CD14-positive monocyte (primary cell): ENCODE results near the gene BTC. TPM values are rescaled to one million over a fixed set of nuclear protein-coding genes. Genes with fewer than 3 reads are reported as not detected.

Experiments used
- DNase-seq, 3 donors: peaks; one replicate each; pipeline ENCODE4 v3.0.0-alpha.2; 2011 to 2022
- H2AFZ ChIP-seq: 2 replicates; pipeline ENCODE4 v1.6.0; 2012; ENCODE audit warnings: mild to moderate bottlenecking, low read depth, low read length, inconsistent platforms; ENCODE audit not compliant: insufficient read depth, poor library complexity, severe bottlenecking
- H3K27ac ChIP-seq, 2 donors: 1 replicate in 1 of 2; 2 replicates in 1 of 2; pipeline ENCODE4 v1.5.1; 2012 to 2013; ENCODE audit warnings: low read length in 2 of 2, control low read depth in 1 of 2, inconsistent platforms in 1 of 2, low read depth in 1 of 2, mild to moderate bottlenecking in 1 of 2
- H3K27me3 ChIP-seq, 2 donors: one replicate each; pipeline versions ENCODE4 v1.6.0 to v1.6.1; 2011 to 2013; ENCODE audit warnings: low read length in 2 of 2; ENCODE audit not compliant: control insufficient read depth in 2 of 2, insufficient read depth in 2 of 2
- H3K36me3 ChIP-seq, 2 donors: replicated peaks in 1 of 2; 1 replicate in 1 of 2; 2 replicates in 1 of 2; pipeline versions ENCODE4 v1.5.1 to v1.6.1; 2012 to 2013; ENCODE audit warnings: low read length in 2 of 2, control low read depth in 1 of 2, inconsistent platforms in 1 of 2, mild to moderate bottlenecking in 1 of 2; ENCODE audit not compliant: insufficient read depth in 2 of 2, control insufficient read depth in 1 of 2
- H3K4me1 ChIP-seq, 2 donors: 1 replicate in 1 of 2; 2 replicates in 1 of 2; pipeline versions ENCODE4 v1.5.1 to v1.6.1; 2012 to 2013; ENCODE audit warnings: low read length in 2 of 2, control low read depth in 1 of 2, inconsistent platforms in 1 of 2, mild to moderate bottlenecking in 1 of 2, moderate library complexity in 1 of 2; ENCODE audit not compliant: insufficient read depth in 2 of 2, control insufficient read depth in 1 of 2
- H3K4me2 ChIP-seq: replicated peaks from 2 replicates; pipeline ENCODE3; 2012; ENCODE audit warnings: low read length, moderate library complexity, mild to moderate bottlenecking; ENCODE audit not compliant: poor library complexity, severe bottlenecking; ENCODE audit errors: extremely low read depth
- H3K4me3 ChIP-seq, 3 experiments: fragments of 200-600 bp in 1 of 3; sonication (generic) in 1 of 3; replicated peaks in 1 of 3; 1 replicate in 2 of 3; 2 replicates in 1 of 3; pipeline ENCODE4 v1.5.1; 2011 to 2013; ENCODE audit warnings: low read length in 3 of 3, mild to moderate bottlenecking in 3 of 3, control low read depth in 2 of 3, low read depth in 2 of 3, inconsistent platforms in 1 of 3, moderate library complexity in 1 of 3
- H3K79me2 ChIP-seq: 2 replicates; pipeline ENCODE4 v1.6.0; 2012; ENCODE audit warnings: mild to moderate bottlenecking, control low read depth, inconsistent platforms, low read length, moderate library complexity; ENCODE audit not compliant: insufficient read depth
- H3K9ac ChIP-seq: 2 replicates; pipeline ENCODE4 v1.6.0; 2017; ENCODE audit warnings: low read length, mild to moderate bottlenecking; ENCODE audit not compliant: insufficient read depth, poor library complexity, severe bottlenecking
- H3K9me3 ChIP-seq, 2 donors: replicated peaks in 1 of 2; 1 replicate in 1 of 2; 2 replicates in 1 of 2; pipeline versions ENCODE4 v1.5.1 to v1.6.1; 2012 to 2013; ENCODE audit warnings: low read length in 2 of 2, control low read depth in 1 of 2; ENCODE audit not compliant: control insufficient read depth in 1 of 2, insufficient read depth in 1 of 2
- H4K20me1 ChIP-seq: 2 replicates; pipeline ENCODE4 v1.6.0; 2012; ENCODE audit warnings: mild to moderate bottlenecking, low read length, control low read depth, moderate library complexity; ENCODE audit not compliant: insufficient read depth
- H3K27ac Mint-ChIP-seq, 7 donors: one replicate each; pipeline ENCODE4 v1.8.0; 2020; ENCODE audit warnings: mild to moderate bottlenecking in 7 of 7, mixed read lengths in 7 of 7, moderate library complexity in 6 of 7, inconsistent platforms in 2 of 7
- H3K27me3 Mint-ChIP-seq, 3 donors: one replicate each; pipeline ENCODE4 v1.8.0; 2021 to 2022; ENCODE audit warnings: low read depth in 3 of 3, mild to moderate bottlenecking in 3 of 3, mixed read lengths in 3 of 3, moderate library complexity in 3 of 3, inconsistent platforms in 1 of 3
- H3K36me3 Mint-ChIP-seq, 2 donors: one replicate each; pipeline ENCODE4 v1.8.0; 2020; ENCODE audit warnings: mixed read lengths in 2 of 2, inconsistent platforms in 1 of 2, mild to moderate bottlenecking in 1 of 2
- H3K4me1 Mint-ChIP-seq: one replicate; pipeline ENCODE4 v1.8.0; 2020; ENCODE audit warnings: mild to moderate bottlenecking, mixed read lengths
- H3K4me3 Mint-ChIP-seq, 2 donors: one replicate each; pipeline ENCODE4 v1.8.0; 2020; ENCODE audit warnings: mild to moderate bottlenecking in 2 of 2, mixed read lengths in 2 of 2, moderate library complexity in 1 of 2
- H3K9me3 Mint-ChIP-seq, 7 donors: one replicate each; pipeline ENCODE4 v1.8.0; 2020 to 2022; ENCODE audit warnings: mixed read lengths in 7 of 7, mild to moderate bottlenecking in 6 of 7, moderate library complexity in 6 of 7, inconsistent platforms in 2 of 7
- CTCF ChIP-seq: fragments of 200-600 bp; IDR thresholded peaks from one replicate; pipeline ENCODE4 v1.8.0; 2022; ENCODE audit warnings: antibody characterized with exemption, mild to moderate bottlenecking
- WGBS: methylation state at CpG from one replicate; pipeline ENCODE4 v1.1.5; 2013; ENCODE audit warnings: missing lambda C conversion rate; ENCODE audit not compliant: insufficient coverage; 5-methylcytosine and 5-hydroxymethylcytosine counted together
- intact Hi-C, 2 donors: fragments of 100-400 bp; cut with micrococcal nuclease; formaldehyde crosslinking; loops; one replicate each; pipeline versions ENCODE4 v1.15.0 to v1.15.1; 2023
- polyA plus RNA-seq, 3 donors: library from polyadenylated mRNA; depleted of rRNA in 1 of 3; unstranded in 2 of 3; stranded (reverse) in 1 of 3; fragments of 300-500 nt in 2 of 3; fragments of >200 nt in 1 of 3; fragmentation: Illumina TruSeq in 2 of 3; gene quantifications; 1 replicate in 2 of 3; 2 replicates in 1 of 3; pipeline ENCODE4 v1.2.3, GENCODE V29; 2012 to 2021

BTC gene
- polyA plus RNA-seq, 3 donors, result not detected

GRCh38 chr4:74823194-74823593 is 28.9 kb upstream of the BTC start:
- Mint-ChIP-seq H3K9me3 (peaks cover 2 to 9% (median 5%) of the 10 kb centered on the region in 7 donors), H3K36me3 (no peaks in the 10 kb centered on the region), H3K27ac (no peak overlapping the region), H3K4me1 (no peaks in the 10 kb centered on the region), H3K27me3 (peaks cover 1 to 7% (median 2%) of the 10 kb centered on the region in 3 donors), H3K4me3 (no peak overlapping the region)
- no peaks in the 10 kb centered on the region for H3K27me3 ChIP-seq
- H3K4me1 ChIP-seq, result no peaks in the 10 kb centered on the region
- WGBS, result 58% methylated on average over 1 of the region's 1 CpG
- H3K9me3 ChIP-seq, result no peaks in the 10 kb centered on the region
- no peak for TF ChIP-seq CTCF
- no peak overlapping the region for H3K4me2 ChIP-seq
- H3K27ac ChIP-seq, result no peak overlapping the region
- H3K36me3 ChIP-seq, result no peaks in the 10 kb centered on the region
- no peaks in the 10 kb centered on the region for H3K79me2 ChIP-seq
- intact Hi-C loops, result no loop called here
- no peak for DNase-seq
- no peak overlapping the region for H3K4me3 ChIP-seq
- no peak overlapping the region for H2AFZ ChIP-seq
- no peaks in the 10 kb centered on the region for H4K20me1 ChIP-seq
- H3K9ac ChIP-seq, result no peak overlapping the region

GRCh38 chr4:74822603-74823002 is 28.3 kb upstream of the BTC start:
- Histone ChIP-seq H3K27ac (no peak overlapping the region), H3K27me3 (no peaks in the 10 kb centered on the region), H3K79me2 (no peaks in the 10 kb centered on the region), H2AFZ (no peak overlapping the region), H3K4me1 (no peaks in the 10 kb centered on the region), H3K36me3 (no peaks in the 10 kb centered on the region), H4K20me1 (no peaks in the 10 kb centered on the region), H3K4me3 (no peak overlapping the region), H3K9ac (no peak overlapping the region), H3K9me3 (no peaks in the 10 kb centered on the region), H3K4me2 (no peak overlapping the region)
- peaks cover 2 to 5% (median 3%) of the 10 kb centered on the region in 7 donors for H3K9me3 Mint-ChIP-seq
- WGBS, result no CpG with 5 or more reads among the region's 2 CpGs
- no peak overlapping the region for H3K27ac Mint-ChIP-seq
- H3K4me3 Mint-ChIP-seq, result no peak overlapping the region
- no peak for DNase-seq
- no peaks in the 10 kb centered on the region for H3K36me3 Mint-ChIP-seq
- intact Hi-C loops, result no loop called here
- TF ChIP-seq CTCF, result no peak
- H3K27me3 Mint-ChIP-seq, result peaks cover 1 to 7% (median 2%) of the 10 kb centered on the region in 3 donors
- H3K4me1 Mint-ChIP-seq, result no peaks in the 10 kb centered on the region
